Liver (tissue), 9 donors: ENCODE measurements around the gene ADGRA1. TPM values are rescaled to one million over a fixed set of nuclear protein-coding genes. Genes with fewer than 3 reads are reported as not detected.

Experiments used
- DNase-seq: peaks from one replicate; pipeline ENCODE4 v3.0.0-alpha.2; 2017; ENCODE audit warnings: low spot score
- H3K27ac ChIP-seq, 2 donors: one replicate each; pipeline ENCODE4 v1.7.0; 2013; ENCODE audit warnings: inconsistent platforms in 2 of 2, low read length in 2 of 2, control low read depth in 1 of 2, low read depth in 1 of 2, mild to moderate bottlenecking in 1 of 2
- H3K27me3 ChIP-seq, 4 donors: one replicate each; pipeline versions ENCODE4 v1.6.1 to v1.7.0; 2013; ENCODE audit warnings: low read length in 3 of 4, inconsistent platforms in 1 of 4, mild to moderate bottlenecking in 1 of 4, moderate library complexity in 1 of 4; ENCODE audit not compliant: control insufficient read depth in 4 of 4, insufficient read depth in 4 of 4
- H3K36me3 ChIP-seq, 4 donors: one replicate each; pipeline versions ENCODE4 v1.6.1 to v1.7.0; 2013; ENCODE audit warnings: low read length in 3 of 4, mild to moderate bottlenecking in 3 of 4, low read depth in 1 of 4, moderate library complexity in 1 of 4; ENCODE audit not compliant: control insufficient read depth in 4 of 4, insufficient read depth in 3 of 4
- H3K4me1 ChIP-seq, 4 donors: one replicate each; pipeline versions ENCODE4 v1.6.1 to v1.7.0; 2013; ENCODE audit warnings: low read length in 3 of 4, mild to moderate bottlenecking in 3 of 4, moderate library complexity in 1 of 4; ENCODE audit not compliant: control insufficient read depth in 4 of 4, insufficient read depth in 4 of 4
- H3K4me3 ChIP-seq, 3 donors: one replicate each; pipeline versions ENCODE4 v1.6.1 to v1.7.0; 2013; ENCODE audit warnings: low read length in 3 of 3, control low read depth in 1 of 3, low read depth in 1 of 3, mild to moderate bottlenecking in 1 of 3
- H3K9ac ChIP-seq, 2 donors: one replicate each; pipeline ENCODE4 v1.7.0; 2013; ENCODE audit warnings: low read length in 2 of 2, mild to moderate bottlenecking in 2 of 2, moderate library complexity in 2 of 2, control low read depth in 1 of 2, low read depth in 1 of 2
- H3K9me3 ChIP-seq, 4 donors: one replicate each; pipeline versions ENCODE4 v1.6.1 to v1.7.0; 2013; ENCODE audit warnings: low read length in 3 of 4; ENCODE audit not compliant: control insufficient read depth in 4 of 4
- ATF3 ChIP-seq: IDR thresholded peaks from 2 replicates; pipeline ENCODE4 v1.6.1; 2016; ENCODE audit warnings: antibody characterized with exemption
- CTCF ChIP-seq: fragments of 150-350 bp; IDR thresholded peaks from 2 replicates; pipeline ENCODE4 v1.5.1; 2017; ENCODE audit warnings: improper control_type of control experiment, low read depth, low read length; ENCODE audit not compliant: missing input control
- EGR1 ChIP-seq, 2 donors: IDR thresholded peaks; 2 replicates each; pipeline ENCODE4 v1.6.1; 2016 to 2018; ENCODE audit warnings: antibody characterized with exemption in 2 of 2, low read depth in 2 of 2
- FOXA1 ChIP-seq: IDR thresholded peaks from 2 replicates; pipeline ENCODE4 v1.6.1; 2016; ENCODE audit warnings: antibody characterized with exemption
- FOXA2 ChIP-seq: IDR thresholded peaks from 2 replicates; pipeline ENCODE4 v1.6.1; 2016; ENCODE audit warnings: antibody characterized with exemption
- GABPA ChIP-seq, 2 donors: IDR thresholded peaks in 1 of 2; conservative IDR thresholded peaks in 1 of 2; 2 replicates each; pipeline ENCODE4 v1.6.1; 2016; ENCODE audit warnings: antibody characterized with exemption in 2 of 2, mild to moderate bottlenecking in 1 of 2, moderate library complexity in 1 of 2
- HNF4A ChIP-seq, 2 donors: conservative IDR thresholded peaks; 2 replicates each; pipeline ENCODE4 v1.6.1; 2016; ENCODE audit warnings: antibody characterized with exemption in 2 of 2, mild to moderate bottlenecking in 2 of 2
- HNF4G ChIP-seq: IDR thresholded peaks from 2 replicates; pipeline ENCODE4 v1.6.1; 2016; ENCODE audit warnings: antibody characterized with exemption
- JUND ChIP-seq, 2 donors: IDR thresholded peaks; 2 replicates each; pipeline ENCODE4 v1.6.1; 2016; ENCODE audit warnings: antibody characterized with exemption in 2 of 2
- MAX ChIP-seq: IDR thresholded peaks from 2 replicates; pipeline ENCODE4 v1.6.1; 2016; ENCODE audit warnings: antibody characterized with exemption
- NR2F2 ChIP-seq: IDR thresholded peaks from 2 replicates; pipeline ENCODE4 v1.6.1; 2016; ENCODE audit warnings: antibody characterized with exemption
- RAD21 ChIP-seq, 2 donors: IDR thresholded peaks; 2 replicates each; pipeline ENCODE4 v1.6.1; 2016; ENCODE audit warnings: antibody characterized with exemption in 2 of 2, mild to moderate bottlenecking in 2 of 2
- REST ChIP-seq: IDR thresholded peaks from 2 replicates; pipeline ENCODE4 v1.6.1; 2016; ENCODE audit warnings: antibody characterized with exemption, mild to moderate bottlenecking
- RXRA ChIP-seq, 2 donors: IDR thresholded peaks; 2 replicates each; pipeline ENCODE4 v1.6.1; 2017 to 2018; ENCODE audit warnings: antibody characterized with exemption in 2 of 2, mild to moderate bottlenecking in 1 of 2
- SP1 ChIP-seq: IDR thresholded peaks from 2 replicates; pipeline ENCODE4 v1.6.1; 2018; ENCODE audit warnings: antibody characterized with exemption, mild to moderate bottlenecking
- TAF1 ChIP-seq: conservative IDR thresholded peaks from 2 replicates; pipeline ENCODE4 v1.6.1; 2016; ENCODE audit warnings: antibody characterized with exemption, mild to moderate bottlenecking
- YY1 ChIP-seq: IDR thresholded peaks from 2 replicates; pipeline ENCODE4 v1.6.1; 2016; ENCODE audit warnings: antibody characterized with exemption, mild to moderate bottlenecking
- ZBTB33 ChIP-seq: IDR thresholded peaks from 2 replicates; pipeline ENCODE4 v1.6.1; 2016; ENCODE audit warnings: antibody characterized with exemption
- WGBS: extraction: QIAGEN DNeasy Blood & Tissue Kit; methylation state at CpG from one replicate; pipeline ENCODE4 v1.1.7; 2013; 5-methylcytosine and 5-hydroxymethylcytosine counted together
- polyA plus RNA-seq, 2 donors: library from polyadenylated mRNA; stranded (reverse) in 1 of 2; unstranded in 1 of 2; fragments of 200-250 nt in 1 of 2; fragments of >200 nt in 1 of 2; fragmentation: Nextera tagmentation in 1 of 2; extraction: Ambion mirVana in 1 of 2; gene quantifications; one replicate each; pipeline versions ENCODE4 v1.2.1 to v1.2.3, GENCODE V29; 2013 to 2015
- total RNA-seq, 2 donors: library from RNA; depleted of rRNA; stranded (reverse); fragments of >200 nt; gene quantifications; one replicate each; pipeline ENCODE4 v1.2.3, GENCODE V29; 2014
- donor health status: healthy.
- donor health status: healthy.
- donor health status: healthy.
- donor health status: healthy.
- donor health status: healthy.

The ADGRA1 gene
- total and polyA plus RNA-seq, 4 donors: 0.08 to 0.70 (median 0.12) TPM; not detected in 1

- DNase-seq: no peak
- TF ChIP-seq GABPA (IDR thresholded peaks at IDR 0.05 in 1 of 2, conservative IDR thresholded peaks at IDR 0.05 in 1 of 2) (no peak), ATF3 (no peak), TAF1 (no peak), FOXA2 (no peak), RXRA (IDR thresholded peaks at IDR 0.05) (no peak), HNF4A (conservative IDR thresholded peaks at IDR 0.05) (no peak), REST (no peak), CTCF (no peak), MAX (no peak), NR2F2 (no peak), RAD21 (IDR thresholded peaks at IDR 0.05) (no peak), ZBTB33 (no peak), SP1 (no peak), EGR1 (IDR thresholded peaks at IDR 0.05; ENCODE audit: low read depth in 2 of 2) (no peak), YY1 (no peak), HNF4G (no peak), FOXA1 (no peak), JUND (IDR thresholded peaks at IDR 0.05) (no peak)
- Histone ChIP-seq H3K27me3 (no peaks in the 10 kb centered on the region), H3K36me3 (no peaks in the 10 kb centered on the region), H3K27ac (no peak overlapping the region), H3K4me1 (no peaks in the 10 kb centered on the region), H3K9ac (no peak overlapping the region), H3K9me3 (peaks cover 0 to 3% (median 0%) of the 10 kb centered on the region in 4 donors), H3K4me3 (no peak overlapping the region)
- WGBS: 93% methylated on average over 21 of the region's 21 CpGs
These were observed 29.4 kb downstream of the ADGRA1 start for GRCh38 chr10:133117036-133117687.
